GM12873 (cell line): ENCODE results near the gene IQSEC3.
"Not testable (repeated sequence)": the region's sequence is repeated elsewhere in the genome, so short reads cannot be mapped to it uniquely, and the experiment has no call there.

ENCODE experiments used
- TF ChIP-seq, protein P1 (sequence below): IDR thresholded peaks from 2 replicates; pipeline ENCODE4 v1.5.1; 2012; ENCODE audit warnings: low read depth, mild to moderate bottlenecking, moderate library complexity, low read length, control low read depth; ENCODE audit not compliant: insufficient read depth; ENCODE audit errors: missing control alignments

Gene IQSEC3

DNA sequence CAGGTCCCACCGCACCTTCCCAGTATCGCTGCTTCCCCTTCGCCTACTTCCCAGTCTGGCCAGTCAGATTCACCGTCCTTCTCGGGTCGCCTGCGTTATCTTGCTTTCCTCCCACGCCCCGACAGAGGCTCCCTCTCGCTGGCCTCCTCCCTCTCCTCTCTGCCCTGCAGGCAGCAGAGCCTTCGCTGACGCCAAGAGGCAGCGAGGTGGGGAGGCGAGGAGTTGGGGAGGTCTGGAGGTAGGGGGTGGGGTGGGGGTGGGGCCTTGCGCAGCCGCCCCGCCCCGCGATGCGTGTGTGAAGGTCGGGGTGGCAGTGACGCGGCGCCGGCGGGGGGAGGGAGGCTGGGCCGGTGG lies at the start of gene IQSEC3:
TSS of gene IQSEC3 (plus strand) at position 340 of the 354 bp plus-strand sequence. CDS start 116 bp downstream, outside the sequence.
- TF ChIP-seq, protein P1, sequence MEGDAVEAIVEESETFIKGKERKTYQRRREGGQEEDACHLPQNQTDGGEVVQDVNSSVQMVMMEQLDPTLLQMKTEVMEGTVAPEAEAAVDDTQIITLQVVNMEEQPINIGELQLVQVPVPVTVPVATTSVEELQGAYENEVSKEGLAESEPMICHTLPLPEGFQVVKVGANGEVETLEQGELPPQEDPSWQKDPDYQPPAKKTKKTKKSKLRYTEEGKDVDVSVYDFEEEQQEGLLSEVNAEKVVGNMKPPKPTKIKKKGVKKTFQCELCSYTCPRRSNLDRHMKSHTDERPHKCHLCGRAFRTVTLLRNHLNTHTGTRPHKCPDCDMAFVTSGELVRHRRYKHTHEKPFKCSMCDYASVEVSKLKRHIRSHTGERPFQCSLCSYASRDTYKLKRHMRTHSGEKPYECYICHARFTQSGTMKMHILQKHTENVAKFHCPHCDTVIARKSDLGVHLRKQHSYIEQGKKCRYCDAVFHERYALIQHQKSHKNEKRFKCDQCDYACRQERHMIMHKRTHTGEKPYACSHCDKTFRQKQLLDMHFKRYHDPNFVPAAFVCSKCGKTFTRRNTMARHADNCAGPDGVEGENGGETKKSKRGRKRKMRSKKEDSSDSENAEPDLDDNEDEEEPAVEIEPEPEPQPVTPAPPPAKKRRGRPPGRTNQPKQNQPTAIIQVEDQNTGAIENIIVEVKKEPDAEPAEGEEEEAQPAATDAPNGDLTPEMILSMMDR, result not testable (repeated sequence)

DNA sequence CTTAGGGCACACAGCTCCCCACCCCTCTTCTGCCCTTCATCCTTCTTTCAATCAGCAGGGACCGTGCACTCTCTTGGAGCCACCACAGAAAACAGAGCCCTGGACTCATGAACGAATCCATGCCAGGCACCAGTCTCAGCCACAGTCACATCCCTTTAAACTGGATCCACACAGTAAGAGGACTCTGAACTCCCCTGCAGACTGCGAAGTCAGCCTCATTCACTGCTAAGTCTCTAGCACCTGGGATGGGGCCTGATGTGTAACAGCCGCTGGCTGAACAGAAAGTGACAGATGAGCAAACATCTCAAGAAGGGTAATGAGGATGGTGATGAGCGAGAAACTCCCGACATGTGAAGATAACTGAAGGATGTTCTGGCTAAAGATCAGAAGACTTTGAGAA lies 45.8 kb upstream of the IQSEC3 start:
- TF ChIP-seq, protein P1, result no peak

DNA sequence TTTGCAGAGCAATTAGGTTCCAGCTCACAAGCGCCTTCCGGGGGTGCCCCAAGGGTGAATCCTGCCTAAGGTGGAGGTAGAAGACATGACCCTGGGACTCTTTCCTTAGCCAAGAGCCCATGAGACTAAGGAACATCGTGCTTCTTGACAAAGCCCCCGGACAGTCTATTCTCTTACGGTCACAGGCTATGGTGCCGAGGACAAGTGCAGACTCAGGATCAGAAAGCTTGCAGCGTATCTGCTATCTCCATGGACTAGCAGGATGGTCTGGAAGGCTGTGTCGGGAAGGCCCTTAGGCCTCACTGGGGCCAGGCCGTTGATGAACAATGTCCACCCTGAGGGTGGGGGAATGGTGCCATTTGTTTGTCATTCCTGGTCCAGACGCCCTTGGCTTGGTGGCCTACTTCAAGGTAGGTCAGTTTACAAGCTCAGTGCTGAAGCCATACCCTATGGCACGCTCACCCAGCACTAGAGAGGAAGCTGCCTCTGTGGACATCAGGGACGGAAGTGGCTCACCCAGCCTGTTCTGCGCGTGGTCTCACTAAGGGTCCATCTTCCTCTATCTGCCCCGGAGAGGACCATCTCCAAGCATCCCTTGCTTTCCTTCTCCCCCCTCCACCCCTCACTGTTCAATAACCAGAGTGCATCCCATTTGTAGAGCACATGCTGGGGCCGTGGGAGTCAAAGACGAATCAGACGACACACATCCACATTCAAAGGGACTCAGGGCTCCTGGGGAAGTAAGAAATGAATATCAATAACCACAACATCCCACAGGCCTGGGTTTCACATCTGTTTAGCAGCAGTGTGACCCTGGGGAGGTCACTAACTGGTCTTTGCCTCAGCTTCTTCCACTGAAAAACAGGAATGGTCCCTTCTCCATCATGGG lies 45.0 kb upstream of the IQSEC3 start:
- TF ChIP-seq, protein P1, result no peak

DNA sequence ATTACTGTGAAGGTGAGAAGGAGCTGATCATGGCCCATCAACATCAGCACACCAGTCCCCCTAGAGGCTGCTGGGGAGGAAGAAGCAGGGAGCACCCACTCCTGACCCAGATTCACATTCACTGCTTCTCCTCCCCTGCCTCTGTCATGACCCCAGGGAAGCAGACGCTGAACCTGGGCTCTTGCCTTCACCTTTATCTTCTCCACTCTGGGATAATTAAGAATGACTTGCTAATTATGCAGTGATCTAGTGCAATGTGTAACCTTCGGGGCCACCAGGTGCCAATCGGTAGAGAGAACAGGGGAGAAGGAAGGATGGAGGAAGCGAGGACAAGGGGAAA lies 44.4 kb upstream of the IQSEC3 start:
- TF ChIP-seq, protein P1, result peak; percentile 48

DNA sequence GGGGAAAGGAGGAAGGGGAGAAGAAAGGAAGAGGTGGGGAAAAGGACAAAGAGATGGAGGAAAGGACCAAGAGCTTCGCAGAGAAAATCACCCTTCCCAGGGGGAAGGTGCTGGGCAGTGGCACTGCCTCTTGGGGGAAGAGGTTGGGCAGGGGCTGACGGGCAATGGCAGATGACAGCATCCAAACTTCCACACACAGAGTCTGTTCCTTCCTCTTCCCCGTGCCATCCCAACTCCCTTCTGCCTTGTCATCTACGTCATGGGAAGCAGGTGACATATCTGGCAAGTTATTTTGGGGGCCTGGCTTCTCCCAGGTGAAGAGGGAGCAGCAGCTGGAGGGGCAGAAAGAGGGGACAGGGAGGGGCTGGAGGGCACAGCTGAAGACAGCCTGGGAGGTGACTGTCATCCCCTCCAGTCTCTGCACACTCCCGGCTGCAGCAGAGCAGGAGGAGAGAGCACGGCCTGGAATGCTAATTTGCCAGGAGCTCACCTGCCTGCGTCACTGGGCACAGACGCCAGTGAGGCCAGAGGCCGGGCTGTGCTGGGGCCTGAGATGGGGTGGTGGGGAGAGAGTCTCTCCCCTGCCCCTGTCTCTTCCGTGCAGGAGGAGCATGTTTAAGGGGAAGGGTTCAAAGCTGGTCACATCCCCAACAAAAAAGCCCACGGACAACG lies 43.9 kb upstream of the IQSEC3 start:
- TF ChIP-seq, protein P1, result no peak

DNA sequence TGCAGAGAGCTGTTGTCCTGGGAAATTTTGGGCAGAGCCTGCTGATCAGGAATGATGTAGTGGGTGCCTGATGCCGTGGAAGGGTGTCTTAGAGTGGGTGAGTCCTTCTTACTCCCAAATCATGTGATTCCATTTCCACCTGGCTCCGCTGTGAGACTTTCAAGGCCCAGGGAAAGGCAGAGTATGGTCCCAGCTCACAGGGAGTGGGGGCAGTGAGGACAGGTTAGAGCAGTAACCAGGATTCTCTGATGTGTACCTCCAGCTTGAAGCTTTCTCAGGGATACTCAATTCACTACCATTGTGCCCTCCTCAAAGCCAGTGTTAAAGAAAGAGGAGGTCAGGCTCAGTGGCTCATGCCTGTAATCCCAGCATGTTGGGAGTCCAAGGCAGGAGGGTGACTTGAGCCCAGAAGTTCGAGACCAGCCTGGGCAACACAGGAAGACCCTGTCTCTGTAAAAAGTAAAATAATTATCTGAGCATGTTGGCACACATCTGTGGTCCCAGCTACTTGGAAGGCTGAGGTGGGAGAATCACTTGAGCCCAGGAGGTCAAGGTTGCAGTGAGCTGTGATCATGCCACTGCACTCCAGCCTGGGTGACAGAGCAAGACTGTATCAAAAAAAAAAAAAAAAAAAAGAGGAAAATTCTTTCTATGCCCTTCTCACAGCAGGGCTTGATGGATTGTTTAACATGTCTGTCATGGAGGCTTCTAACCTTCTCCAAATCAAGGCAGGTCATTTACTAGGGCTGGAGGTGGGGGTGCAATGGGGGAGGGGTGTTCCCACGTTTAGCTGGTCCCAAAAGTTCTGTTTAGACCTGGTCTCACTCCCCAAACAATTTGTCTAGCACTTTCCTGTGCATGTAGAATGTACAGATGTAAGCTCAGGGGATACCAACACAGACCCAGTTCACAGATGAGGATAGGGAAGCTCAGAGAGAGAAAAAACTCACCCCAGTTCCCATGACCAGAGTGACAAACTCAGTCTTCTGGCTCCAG lies 12.5 kb upstream of the IQSEC3 start:
- TF ChIP-seq, protein P1, result no peak
